Ishikawa (cell line): ENCODE measurements around the gene FOXJ1.

Experiments used
- CEBPB ChIP-seq: IDR thresholded peaks from 2 replicates; pipeline ENCODE4 v1.6.1; 2012
- EP300 ChIP-seq: IDR thresholded peaks from 2 replicates; pipeline ENCODE4 v1.6.1; 2012; ENCODE audit warnings: borderline replicate concordance
- NFIC ChIP-seq: IDR thresholded peaks from 2 replicates; pipeline ENCODE4 v1.6.1; 2012
- TAF1 ChIP-seq: IDR thresholded peaks from 2 replicates; pipeline ENCODE4 v1.6.1; 2012; ENCODE audit warnings: low read depth, mild to moderate bottlenecking
- ZBTB7A ChIP-seq: IDR thresholded peaks from 2 replicates; pipeline ENCODE4 v1.6.1; 2012; ENCODE audit warnings: low read depth

DNA sequence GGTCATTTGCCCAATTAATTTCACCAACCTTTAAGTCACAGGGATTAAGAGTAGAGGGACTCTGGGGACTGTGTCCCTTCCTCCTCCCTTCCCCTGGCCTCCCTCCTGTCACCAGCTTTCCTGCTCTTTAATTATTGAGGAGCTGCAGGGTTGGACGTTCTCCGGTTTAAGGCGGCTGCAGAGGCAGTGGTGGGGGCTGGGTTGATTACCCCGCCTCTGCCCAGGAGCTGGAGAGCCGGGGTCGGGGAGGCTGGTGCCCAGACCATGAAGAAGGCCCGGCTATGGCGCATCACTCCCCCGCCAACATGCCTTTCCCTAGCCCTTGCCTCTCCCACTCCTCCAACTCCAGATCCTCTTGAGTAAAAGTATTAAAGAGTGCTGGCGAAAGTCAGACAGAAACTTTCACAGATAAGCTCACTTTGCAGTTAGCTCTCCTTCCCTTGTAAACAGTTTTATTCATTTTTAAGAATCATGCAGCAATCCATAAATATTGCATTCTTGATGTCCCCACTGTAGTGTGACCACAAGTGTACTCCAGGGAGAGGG is 1.1 kb upstream of the FOXJ1 start:
- no peak for TF ChIP-seq CEBPB
- TF ChIP-seq EP300: no peak
- no peak for TF ChIP-seq TAF1
- TF ChIP-seq ZBTB7A: no peak
- TF ChIP-seq NFIC: no peak
